Neural progenitor cell (in vitro differentiated cells): ENCODE data around the gene SSC4D. TPM values are rescaled to one million over a fixed set of nuclear protein-coding genes. Genes with fewer than 3 reads are reported as not detected.

Experiments used
- DNase-seq: peaks from one replicate; pipeline ENCODE4 v3.0.0-alpha.2; 2016; ENCODE audit warnings: low spot score
- H2AFZ ChIP-seq: fragments of 200-600 bp; sonication (generic); replicated peaks from 2 replicates; pipeline ENCODE4 v1.6.1; 2016; ENCODE audit warnings: antibody characterized with exemption
- H3F3A ChIP-seq: fragments of 200-600 bp; sonication (generic); 2 replicates; pipeline ENCODE4 v1.6.1; 2016; ENCODE audit warnings: antibody characterized with exemption, low read depth
- H3K27ac ChIP-seq: fragments of 200-600 bp; sonication (generic); 2 replicates; pipeline ENCODE4 v1.5.1; 2016; ENCODE audit warnings: mild to moderate bottlenecking
- H3K27me3 ChIP-seq: fragments of 200-600 bp; sonication (generic); 2 replicates; pipeline ENCODE4 v1.6.1; 2016; ENCODE audit warnings: mild to moderate bottlenecking, moderate library complexity
- H3K36me3 ChIP-seq: fragments of 200-600 bp; sonication (generic); 2 replicates; pipeline ENCODE4 v1.5.1; 2016
- H3K4me1 ChIP-seq: fragments of 200-600 bp; sonication (generic); 2 replicates; pipeline ENCODE4 v1.6.1; 2016; ENCODE audit warnings: mixed run types
- H3K4me2 ChIP-seq: fragments of 200-600 bp; sonication (generic); 2 replicates; pipeline ENCODE4 v1.6.1; 2016
- H3K4me3 ChIP-seq: fragments of 200-600 bp; sonication (generic); 2 replicates; pipeline ENCODE4 v1.5.1; 2016
- H3K79me2 ChIP-seq: fragments of 200-600 bp; sonication (generic); 2 replicates; pipeline ENCODE4 v1.6.1; 2016; ENCODE audit warnings: low read depth
- H3K9ac ChIP-seq: fragments of 200-600 bp; sonication (generic); 2 replicates; pipeline ENCODE4 v1.6.1; 2016
- H3K9me3 ChIP-seq: fragments of 200-600 bp; sonication (generic); 2 replicates; pipeline ENCODE4 v1.5.1; 2016; ENCODE audit warnings: low read depth
- H4K20me1 ChIP-seq: fragments of 200-600 bp; sonication (generic); 2 replicates; pipeline ENCODE4 v1.6.1; 2016; ENCODE audit warnings: low read depth
- H3K27ac Mint-ChIP-seq: 3 replicates; pipeline ENCODE4 v1.8.0; 2021; ENCODE audit warnings: mixed read lengths
- H3K27me3 Mint-ChIP-seq: 2 replicates; pipeline ENCODE4 v1.8.0; 2022; ENCODE audit warnings: low read depth, mild to moderate bottlenecking, inconsistent platforms, moderate library complexity, mixed read lengths; ENCODE audit not compliant: insufficient read depth
- H3K36me3 Mint-ChIP-seq: 3 replicates; pipeline ENCODE4 v1.8.0; 2021; ENCODE audit warnings: mixed read lengths
- H3K4me1 Mint-ChIP-seq: 3 replicates; pipeline ENCODE4 v1.8.0; 2021; ENCODE audit warnings: mixed read lengths
- H3K4me3 Mint-ChIP-seq: 3 replicates; pipeline ENCODE4 v1.8.0; 2021; ENCODE audit warnings: mild to moderate bottlenecking, moderate library complexity, mixed read lengths
- H3K9me3 Mint-ChIP-seq: 3 replicates; pipeline ENCODE4 v1.8.0; 2020; ENCODE audit warnings: mixed read lengths
- EZH2 ChIP-seq: fragments of 200-600 bp; sonication (generic); IDR thresholded peaks from 2 replicates; pipeline ENCODE4 v1.6.1; 2017; ENCODE audit warnings: antibody characterized with exemption, mild to moderate bottlenecking, moderate library complexity
- EZH2phosphoT487 ChIP-seq: fragments of 200-600 bp; sonication (generic); IDR thresholded peaks from 2 replicates; pipeline ENCODE4 v1.6.1; 2017; ENCODE audit warnings: antibody characterized with exemption
- total RNA-seq: library from RNA; depleted of rRNA; stranded (reverse); fragments of >200 nt; gene quantifications from 2 replicates; pipeline ENCODE4 v1.2.3, GENCODE V29; 2015; ENCODE audit warnings: low replicate concordance
- TF ChIP-seq, protein P1 (sequence below): fragments of 200-600 bp; sonication (generic); IDR thresholded peaks from 2 replicates; pipeline ENCODE4 v1.5.1; 2017; ENCODE audit warnings: antibody characterized with exemption, mild to moderate bottlenecking

Gene SSC4D
- total RNA-seq, 1 donor from 2014 or later, result 0.43 TPM

DNA sequence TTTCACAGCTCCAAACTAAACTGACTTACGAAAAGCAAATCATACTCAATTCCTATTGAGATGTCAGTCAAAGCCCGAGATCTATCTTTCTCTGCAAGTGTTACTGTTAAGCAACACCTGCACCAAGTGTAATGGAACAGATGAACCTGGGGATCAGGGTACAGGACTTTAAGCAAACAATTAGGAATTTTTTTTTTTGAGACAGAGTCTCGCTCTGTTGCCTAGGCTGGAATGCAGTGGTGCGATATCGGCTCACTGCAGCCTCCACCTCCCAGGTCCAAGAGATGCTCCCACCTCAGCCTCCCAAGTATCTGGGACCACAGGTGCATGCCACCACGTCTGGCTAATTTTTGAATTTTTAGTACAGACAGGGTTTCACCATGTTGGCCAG, 65.6 kb downstream of the SSC4D start:
- DNase-seq, result no peak
- H3K27me3 Mint-ChIP-seq, result peaks cover 5% of the 10 kb centered on the region
- peaks cover 100% of the 10 kb centered on the region for H3K79me2 ChIP-seq
- H3K9me3 Mint-ChIP-seq, result no peaks in the 10 kb centered on the region
- no peak overlapping the region for H3K4me3 ChIP-seq
- H3K4me3 Mint-ChIP-seq, result no peak overlapping the region
- H3K4me2 ChIP-seq, result no peak overlapping the region
- H3K4me1 Mint-ChIP-seq, result peaks cover 21% of the 10 kb centered on the region
- H3K27ac ChIP-seq, result no peak overlapping the region
- H2AFZ ChIP-seq, result no peak overlapping the region
- H3K9ac ChIP-seq, result no peak overlapping the region
- H4K20me1 ChIP-seq, result peaks cover 99% of the 10 kb centered on the region
- H3K36me3 Mint-ChIP-seq, result peaks cover 60% of the 10 kb centered on the region
- H3K27me3 ChIP-seq, result no peaks in the 10 kb centered on the region
- H3K4me1 ChIP-seq, result peaks cover 7% of the 10 kb centered on the region
- H3K9me3 ChIP-seq, result no peaks in the 10 kb centered on the region
- H3F3A ChIP-seq, result peaks cover 17% of the 10 kb centered on the region
- H3K27ac Mint-ChIP-seq, result no peak overlapping the region
- H3K36me3 ChIP-seq, result peaks cover 5% of the 10 kb centered on the region
- TF ChIP-seq, protein P1, sequence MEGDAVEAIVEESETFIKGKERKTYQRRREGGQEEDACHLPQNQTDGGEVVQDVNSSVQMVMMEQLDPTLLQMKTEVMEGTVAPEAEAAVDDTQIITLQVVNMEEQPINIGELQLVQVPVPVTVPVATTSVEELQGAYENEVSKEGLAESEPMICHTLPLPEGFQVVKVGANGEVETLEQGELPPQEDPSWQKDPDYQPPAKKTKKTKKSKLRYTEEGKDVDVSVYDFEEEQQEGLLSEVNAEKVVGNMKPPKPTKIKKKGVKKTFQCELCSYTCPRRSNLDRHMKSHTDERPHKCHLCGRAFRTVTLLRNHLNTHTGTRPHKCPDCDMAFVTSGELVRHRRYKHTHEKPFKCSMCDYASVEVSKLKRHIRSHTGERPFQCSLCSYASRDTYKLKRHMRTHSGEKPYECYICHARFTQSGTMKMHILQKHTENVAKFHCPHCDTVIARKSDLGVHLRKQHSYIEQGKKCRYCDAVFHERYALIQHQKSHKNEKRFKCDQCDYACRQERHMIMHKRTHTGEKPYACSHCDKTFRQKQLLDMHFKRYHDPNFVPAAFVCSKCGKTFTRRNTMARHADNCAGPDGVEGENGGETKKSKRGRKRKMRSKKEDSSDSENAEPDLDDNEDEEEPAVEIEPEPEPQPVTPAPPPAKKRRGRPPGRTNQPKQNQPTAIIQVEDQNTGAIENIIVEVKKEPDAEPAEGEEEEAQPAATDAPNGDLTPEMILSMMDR, result no peak

DNA sequence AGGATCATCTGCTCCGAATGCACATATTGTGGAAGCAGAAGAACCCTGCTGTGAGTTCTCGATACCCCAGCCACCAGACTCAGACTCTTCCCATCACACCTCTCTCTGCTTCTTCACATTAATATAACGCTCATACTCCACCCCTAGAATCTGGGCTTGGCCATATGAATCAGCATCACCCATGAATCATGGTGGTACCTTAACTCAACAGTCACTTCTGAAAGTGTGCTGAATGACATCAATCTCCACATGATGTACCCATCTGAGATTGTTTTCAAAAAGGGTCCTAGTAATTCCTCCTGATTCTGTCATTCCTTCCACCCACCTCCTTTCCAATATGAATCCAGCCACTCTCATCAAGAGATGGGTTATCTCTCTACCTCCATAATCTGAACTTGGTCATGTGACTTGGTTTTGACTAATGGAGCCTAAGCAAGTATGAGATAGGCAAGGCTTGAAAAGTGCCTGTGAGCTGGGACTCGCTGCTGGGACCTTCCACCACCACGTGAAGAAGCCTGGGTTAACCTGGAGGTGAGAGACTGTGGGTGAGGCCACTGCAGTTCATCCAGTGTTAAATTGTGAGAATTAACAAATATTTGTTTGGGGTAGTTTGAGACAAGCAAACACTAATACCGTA, 66.1 kb downstream of the SSC4D start:
- H3K36me3 Mint-ChIP-seq, result peaks cover 61% of the 10 kb centered on the region

DNA sequence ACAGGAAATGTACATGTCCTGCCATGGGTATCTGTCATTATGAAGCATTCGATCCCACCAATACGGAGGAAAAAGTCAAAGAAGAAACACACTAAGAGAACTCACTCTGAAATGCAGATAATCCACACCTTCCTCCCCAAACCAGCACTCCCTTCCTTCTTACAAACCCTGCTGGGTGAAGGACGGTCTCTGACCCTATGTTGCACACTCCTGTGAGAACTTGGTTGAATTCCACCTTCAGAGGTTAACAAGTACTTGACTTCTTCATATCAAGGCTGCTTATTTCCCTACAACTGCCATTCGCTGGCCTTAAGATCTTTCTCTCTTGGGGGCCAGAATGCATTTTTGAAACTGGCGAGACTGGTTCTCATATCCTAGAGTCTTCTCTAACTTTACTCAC, 67.3 kb downstream of the SSC4D start:
- no peak overlapping the region for H3K4me3 ChIP-seq
- H3K9me3 Mint-ChIP-seq, result no peaks in the 10 kb centered on the region
- H3K4me1 Mint-ChIP-seq, result peaks cover 21% of the 10 kb centered on the region
- no peak overlapping the region for H3K4me2 ChIP-seq
- H3K36me3 ChIP-seq, result peaks cover 5% of the 10 kb centered on the region
- peaks cover 100% of the 10 kb centered on the region for H3K79me2 ChIP-seq
- TF ChIP-seq EZH2, result no peak
- TF ChIP-seq EZH2phosphoT487, result no peak
- TF ChIP-seq, protein P1, result no peak
- H3K27ac Mint-ChIP-seq, result no peak overlapping the region
- H4K20me1 ChIP-seq, result peaks cover 99% of the 10 kb centered on the region
- peaks cover 7% of the 10 kb centered on the region for H3K4me1 ChIP-seq
- no peaks in the 10 kb centered on the region for H3K27me3 ChIP-seq
- peaks cover 17% of the 10 kb centered on the region for H3F3A ChIP-seq
- peaks cover 60% of the 10 kb centered on the region for H3K36me3 Mint-ChIP-seq
- DNase-seq, result no peak
- H3K9ac ChIP-seq, result no peak overlapping the region
- peaks cover 5% of the 10 kb centered on the region for H3K27me3 Mint-ChIP-seq
- H3K9me3 ChIP-seq, result no peaks in the 10 kb centered on the region
- H3K4me3 Mint-ChIP-seq, result no peak overlapping the region
- H2AFZ ChIP-seq, result no peak overlapping the region
- H3K27ac ChIP-seq, result no peak overlapping the region

More for the DNA sequence above, 66.1 kb downstream of the SSC4D start:
- no peaks in the 10 kb centered on the region for H3K9me3 Mint-ChIP-seq
- no peak overlapping the region for H3K9ac ChIP-seq
- H3K27me3 ChIP-seq, result no peaks in the 10 kb centered on the region
- H3K9me3 ChIP-seq, result no peaks in the 10 kb centered on the region
- H3K27me3 Mint-ChIP-seq, result peaks cover 5% of the 10 kb centered on the region
- peaks cover 99% of the 10 kb centered on the region for H4K20me1 ChIP-seq
- H2AFZ ChIP-seq, result no peak overlapping the region
- no peak overlapping the region for H3K4me3 Mint-ChIP-seq
- TF ChIP-seq EZH2phosphoT487 (no peak), EZH2 (no peak)
- TF ChIP-seq, protein P1, result no peak
- peaks cover 5% of the 10 kb centered on the region for H3K36me3 ChIP-seq
- H3K4me3 ChIP-seq, result no peak overlapping the region
- peaks cover 17% of the 10 kb centered on the region for H3F3A ChIP-seq
- H3K4me1 ChIP-seq, result peaks cover 7% of the 10 kb centered on the region
- H3K79me2 ChIP-seq, result peaks cover 100% of the 10 kb centered on the region
- no peak overlapping the region for H3K4me2 ChIP-seq
- DNase-seq, result no peak
- H3K27ac Mint-ChIP-seq, result no peak overlapping the region
- no peak overlapping the region for H3K27ac ChIP-seq
- peaks cover 21% of the 10 kb centered on the region for H3K4me1 Mint-ChIP-seq
